SK-N-SH (cell line): ENCODE measurements around the gene TBRG1. TPM values are rescaled to one million over a fixed set of nuclear protein-coding genes. Genes with fewer than 3 reads are reported as not detected.

Source experiments
- CTCF ChIA-PET: fragments of 300-600, 350-600 bp; formaldehyde crosslinking; extraction: SDS; loops from one replicate; lab custom pipeline; 2021; lab: Yijun Ruan, JAX
- POLR2A ChIA-PET: fragments of 350-600 bp; sonication (Branson Sonifier 250); formaldehyde crosslinking; extraction: SDS; loops from one replicate; lab custom pipeline; 2020; ENCODE audit warnings: antibody characterized with exemption, inconsistent platforms; lab: Yijun Ruan, JAX
- DNase-seq: peaks from one replicate; pipeline ENCODE4 v3.0.0; 2012
- H2AFZ ChIP-seq: fragments of 200-600 bp; sonication (generic); 2 replicates; pipeline ENCODE4 v1.8.1; 2016; ENCODE audit warnings: antibody characterized with exemption, mild to moderate bottlenecking, low read depth
- H3F3A ChIP-seq: fragments of 200-600 bp; sonication (generic); replicated peaks from 2 replicates; pipeline ENCODE3; 2016; ENCODE audit warnings: antibody characterized with exemption, mild to moderate bottlenecking; ENCODE audit not compliant: insufficient read depth
- H3K27ac ChIP-seq, 2 experiments: fragments of 200-500 bp in 1 of 2; fragments of 200-600 bp in 1 of 2; sonication (Bioruptor generic) in 1 of 2; sonication (generic), shearing (Covaris generic) in 1 of 2; 2 replicates each; pipeline versions ENCODE4 v1.5.1 to v1.6.1; 2014 to 2016; ENCODE audit warnings: low read depth in 2 of 2, inconsistent platforms in 1 of 2, low read length in 1 of 2, mild to moderate bottlenecking in 1 of 2, mixed read lengths in 1 of 2
- H3K27me3 ChIP-seq: fragments of 200-600 bp; sonication (generic), shearing (Covaris generic); 2 replicates; pipeline ENCODE4 v1.6.1; 2016; ENCODE audit warnings: mixed run types; ENCODE audit not compliant: insufficient read depth
- H3K36me3 ChIP-seq, 2 experiments: fragments of 200-500 bp in 1 of 2; fragments of 200-600 bp in 1 of 2; sonication (Bioruptor generic) in 1 of 2; sonication (generic) in 1 of 2; replicated peaks in 1 of 2; 2 replicates each; pipeline versions ENCODE3 to v1.5.1; 2014 to 2016; ENCODE audit warnings: low read length in 1 of 2, mild to moderate bottlenecking in 1 of 2; ENCODE audit not compliant: insufficient read depth in 2 of 2, control insufficient read depth in 1 of 2
- H3K4me1 ChIP-seq, 2 experiments: fragments of 200-500 bp in 1 of 2; fragments of 200-600 bp in 1 of 2; sonication (Bioruptor generic) in 1 of 2; sonication (generic), shearing (Covaris generic) in 1 of 2; 2 replicates each; pipeline versions ENCODE4 v1.5.1 to v1.6.1; 2014 to 2016; ENCODE audit warnings: low read depth in 1 of 2, low read length in 1 of 2, mixed run types in 1 of 2; ENCODE audit not compliant: insufficient read depth in 2 of 2, control insufficient read depth in 1 of 2
- H3K4me2 ChIP-seq: fragments of 200-600 bp; sonication (generic), shearing (Covaris generic); 2 replicates; pipeline ENCODE4 v1.6.1; 2017; ENCODE audit warnings: mixed run types
- H3K4me3 ChIP-seq, 2 experiments: fragments of 200-500 bp in 1 of 2; fragments of 200-600 bp in 1 of 2; sonication (Bioruptor generic) in 1 of 2; sonication (generic), shearing (Covaris generic) in 1 of 2; 2 replicates each; pipeline versions ENCODE4 v1.5.1 to v1.8.1; 2014 to 2016; ENCODE audit warnings: low read depth in 2 of 2, inconsistent platforms in 1 of 2, low read length in 1 of 2, mild to moderate bottlenecking in 1 of 2, mixed read lengths in 1 of 2, moderate library complexity in 1 of 2
- H3K79me2 ChIP-seq: fragments of 200-600 bp; sonication (generic); 2 replicates; pipeline ENCODE4 v1.8.1; 2017; ENCODE audit warnings: mild to moderate bottlenecking; ENCODE audit not compliant: insufficient read depth
- H3K9ac ChIP-seq: fragments of 200-600 bp; sonication (generic); 2 replicates; pipeline ENCODE4 v1.6.1; 2017; ENCODE audit warnings: mixed run types
- H3K9me2 ChIP-seq: fragments of 200-600 bp; sonication (generic); 2 replicates; pipeline ENCODE4 v1.6.1; 2017; ENCODE audit warnings: mixed run types
- H3K9me3 ChIP-seq: fragments of 200-600 bp; sonication (generic); 2 replicates; pipeline ENCODE4 v1.6.1; 2017; ENCODE audit warnings: mixed run types, mild to moderate bottlenecking, moderate library complexity
- H4K20me1 ChIP-seq: fragments of 200-600 bp; sonication (generic); 2 replicates; pipeline ENCODE4 v1.6.1; 2017; ENCODE audit warnings: mild to moderate bottlenecking, mixed run types; ENCODE audit not compliant: insufficient read depth
- CHD2 ChIP-seq: fragments of 150-350 bp; IDR thresholded peaks from 2 replicates; pipeline ENCODE4 v1.6.1; 2018; ENCODE audit warnings: low read length; ENCODE audit not compliant: partially characterized antibody
- ELF1 ChIP-seq: IDR thresholded peaks from 2 replicates; pipeline ENCODE4 v1.4.0; 2012
- EZH2phosphoT487 ChIP-seq: fragments of 200-600 bp; sonication (generic); IDR thresholded peaks from 2 replicates; pipeline ENCODE4 v1.6.1; 2017; ENCODE audit warnings: low read depth, mixed run types, mild to moderate bottlenecking, antibody characterized with exemption, moderate library complexity, borderline replicate concordance
- FOSL2 ChIP-seq: IDR thresholded peaks from 2 replicates; pipeline ENCODE4 v1.4.0; 2012; ENCODE audit warnings: low read depth, mild to moderate bottlenecking, moderate library complexity, borderline replicate concordance
- GABPA ChIP-seq: IDR thresholded peaks from 2 replicates; pipeline ENCODE4 v1.4.0; 2012; ENCODE audit warnings: low read depth, mild to moderate bottlenecking
- GATA2 ChIP-seq: sonication (generic); formaldehyde crosslinking; IDR thresholded peaks from 2 replicates; pipeline ENCODE4 v1.5.0; 2020; ENCODE audit warnings: mild to moderate bottlenecking, missing genetic modification reagents
- MEF2A ChIP-seq: IDR thresholded peaks from 2 replicates; pipeline ENCODE4 v1.4.0; 2012; ENCODE audit warnings: low read depth, borderline replicate concordance
- POLR2AphosphoS5 ChIP-seq: IDR thresholded peaks from 2 replicates; pipeline ENCODE4 v1.6.1; 2012; ENCODE audit warnings: low read depth, low read length
- RAD21 ChIP-seq: IDR thresholded peaks from 2 replicates; pipeline ENCODE4 v1.6.1; 2012; ENCODE audit warnings: mild to moderate bottlenecking, low read length
- RFX5 ChIP-seq: IDR thresholded peaks from 2 replicates; pipeline ENCODE4 v1.6.1; 2012; ENCODE audit warnings: mild to moderate bottlenecking, improper control_type of control experiment, low read length
- TAF1 ChIP-seq: IDR thresholded peaks from 2 replicates; pipeline ENCODE4 v1.6.1; 2012; ENCODE audit warnings: low read depth, mild to moderate bottlenecking, low read length, moderate library complexity, borderline replicate concordance
- WGBS: methylation state at CpG from one replicate; pipeline ENCODE4 v1.1.6; 2017; ENCODE audit warnings: low lambda C conversion rate; 5-methylcytosine and 5-hydroxymethylcytosine counted together
- polyA plus RNA-seq, 3 experiments: library from polyadenylated mRNA; depleted of rRNA; stranded (reverse); fragments of >200 nt; gene quantifications; 2 replicates each; pipeline ENCODE4 v1.2.3, GENCODE V29; 2012
- TF ChIP-seq, protein P1 (sequence below): fragments of 150-350 bp; IDR thresholded peaks from 2 replicates; pipeline ENCODE4 v1.6.1; 2017; ENCODE audit warnings: antibody characterized with exemption, low read length, low read depth, borderline replicate concordance
- TF ChIP-seq, protein P2 (sequence below): IDR thresholded peaks from 2 replicates; pipeline ENCODE4 v1.4.0; 2012; ENCODE audit warnings: low read depth, borderline replicate concordance
- TF ChIP-seq, protein P3 (sequence below): IDR thresholded peaks from 2 replicates; pipeline ENCODE4 v1.4.0; 2012; ENCODE audit warnings: low read depth, borderline replicate concordance
- TF ChIP-seq, protein P4 (sequence below): IDR thresholded peaks from 2 replicates; pipeline ENCODE4; 2012

TBRG1 gene
- polyA plus RNA-seq, 1 of the 3 experiments (the other 2 are of a cell fraction), result 22.0 TPM

GRCh38 chr11:124663861-124664260, 41.2 kb downstream of the TBRG1 start:
- CTCF ChIA-PET, result interaction anchor here (2.3 to 4.9 kb wide), 4 partner anchors 19 to 202 kb away, joined by 8 to 26 read pairs (median 16); partner anchors contain the start of gene ROBO3
- H3K4me1 ChIP-seq, result no peaks in the 10 kb centered on the region
- H3F3A ChIP-seq, result no peaks in the 10 kb centered on the region
- no peaks in the 10 kb centered on the region for H3K27me3 ChIP-seq
- DNase-seq, result no peak
- TF ChIP-seq, protein P1, sequence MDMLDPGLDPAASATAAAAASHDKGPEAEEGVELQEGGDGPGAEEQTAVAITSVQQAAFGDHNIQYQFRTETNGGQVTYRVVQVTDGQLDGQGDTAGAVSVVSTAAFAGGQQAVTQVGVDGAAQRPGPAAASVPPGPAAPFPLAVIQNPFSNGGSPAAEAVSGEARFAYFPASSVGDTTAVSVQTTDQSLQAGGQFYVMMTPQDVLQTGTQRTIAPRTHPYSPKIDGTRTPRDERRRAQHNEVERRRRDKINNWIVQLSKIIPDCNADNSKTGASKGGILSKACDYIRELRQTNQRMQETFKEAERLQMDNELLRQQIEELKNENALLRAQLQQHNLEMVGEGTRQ, result no peak
- TF ChIP-seq FOSL2, result no peak
- TF ChIP-seq RFX5, result no peak
- TF ChIP-seq, protein P2, sequence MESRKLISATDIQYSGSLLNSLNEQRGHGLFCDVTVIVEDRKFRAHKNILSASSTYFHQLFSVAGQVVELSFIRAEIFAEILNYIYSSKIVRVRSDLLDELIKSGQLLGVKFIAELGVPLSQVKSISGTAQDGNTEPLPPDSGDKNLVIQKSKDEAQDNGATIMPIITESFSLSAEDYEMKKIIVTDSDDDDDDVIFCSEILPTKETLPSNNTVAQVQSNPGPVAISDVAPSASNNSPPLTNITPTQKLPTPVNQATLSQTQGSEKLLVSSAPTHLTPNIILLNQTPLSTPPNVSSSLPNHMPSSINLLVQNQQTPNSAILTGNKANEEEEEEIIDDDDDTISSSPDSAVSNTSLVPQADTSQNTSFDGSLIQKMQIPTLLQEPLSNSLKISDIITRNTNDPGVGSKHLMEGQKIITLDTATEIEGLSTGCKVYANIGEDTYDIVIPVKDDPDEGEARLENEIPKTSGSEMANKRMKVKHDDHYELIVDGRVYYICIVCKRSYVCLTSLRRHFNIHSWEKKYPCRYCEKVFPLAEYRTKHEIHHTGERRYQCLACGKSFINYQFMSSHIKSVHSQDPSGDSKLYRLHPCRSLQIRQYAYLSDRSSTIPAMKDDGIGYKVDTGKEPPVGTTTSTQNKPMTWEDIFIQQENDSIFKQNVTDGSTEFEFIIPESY, result no peak
- no peak for TF ChIP-seq ELF1
- no peak for TF ChIP-seq TAF1
- TF ChIP-seq MEF2A, result no peak
- TF ChIP-seq, protein P3, sequence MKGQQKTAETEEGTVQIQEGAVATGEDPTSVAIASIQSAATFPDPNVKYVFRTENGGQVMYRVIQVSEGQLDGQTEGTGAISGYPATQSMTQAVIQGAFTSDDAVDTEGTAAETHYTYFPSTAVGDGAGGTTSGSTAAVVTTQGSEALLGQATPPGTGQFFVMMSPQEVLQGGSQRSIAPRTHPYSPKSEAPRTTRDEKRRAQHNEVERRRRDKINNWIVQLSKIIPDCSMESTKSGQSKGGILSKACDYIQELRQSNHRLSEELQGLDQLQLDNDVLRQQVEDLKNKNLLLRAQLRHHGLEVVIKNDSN, result no peak
- no peak for TF ChIP-seq POLR2AphosphoS5
- no peak for TF ChIP-seq CHD2
- no peak for TF ChIP-seq RAD21
- TF ChIP-seq, protein P4, sequence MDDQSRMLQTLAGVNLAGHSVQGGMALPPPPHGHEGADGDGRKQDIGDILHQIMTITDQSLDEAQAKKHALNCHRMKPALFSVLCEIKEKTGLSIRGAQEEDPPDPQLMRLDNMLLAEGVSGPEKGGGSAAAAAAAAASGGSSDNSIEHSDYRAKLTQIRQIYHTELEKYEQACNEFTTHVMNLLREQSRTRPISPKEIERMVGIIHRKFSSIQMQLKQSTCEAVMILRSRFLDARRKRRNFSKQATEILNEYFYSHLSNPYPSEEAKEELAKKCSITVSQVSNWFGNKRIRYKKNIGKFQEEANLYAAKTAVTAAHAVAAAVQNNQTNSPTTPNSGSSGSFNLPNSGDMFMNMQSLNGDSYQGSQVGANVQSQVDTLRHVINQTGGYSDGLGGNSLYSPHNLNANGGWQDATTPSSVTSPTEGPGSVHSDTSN, result no peak
- no peak for TF ChIP-seq GATA2 (CRISPR knock-in tag)
- no peak for TF ChIP-seq EZH2phosphoT487
- no peak for TF ChIP-seq GABPA
- no peaks in the 10 kb centered on the region for H4K20me1 ChIP-seq
- POLR2A ChIA-PET, result no interaction called here
- no peak overlapping the region for H3K4me2 ChIP-seq
- H3K36me3 ChIP-seq, result peaks cover 5 to 8% of the 10 kb centered on the region in 2 experiments
- H2AFZ ChIP-seq, result no peak overlapping the region
- 91% methylated on average over 2 of the region's 2 CpGs for WGBS
- no peak overlapping the region for H3K27ac ChIP-seq
- H3K4me3 ChIP-seq, result no peak overlapping the region
- no peaks in the 10 kb centered on the region for H3K9me2 ChIP-seq
- H3K79me2 ChIP-seq, result no peaks in the 10 kb centered on the region
- no peaks in the 10 kb centered on the region for H3K9me3 ChIP-seq
- no peak overlapping the region for H3K9ac ChIP-seq
